T-helper 9 cell (primary cell): ENCODE measurements around the gene NR5A2.

ENCODE experiments used
- DNase-seq: peaks from one replicate; pipeline ENCODE4 v3.0.0-alpha.2; 2020
- total RNA-seq, 2 donors: gene quantifications; one replicate each; lab custom pipeline; 2026; lab: John Stamatoyannopoulos, UW

The NR5A2 gene
- 0 reads per million in 2 donors for total RNA-seq

DNA sequence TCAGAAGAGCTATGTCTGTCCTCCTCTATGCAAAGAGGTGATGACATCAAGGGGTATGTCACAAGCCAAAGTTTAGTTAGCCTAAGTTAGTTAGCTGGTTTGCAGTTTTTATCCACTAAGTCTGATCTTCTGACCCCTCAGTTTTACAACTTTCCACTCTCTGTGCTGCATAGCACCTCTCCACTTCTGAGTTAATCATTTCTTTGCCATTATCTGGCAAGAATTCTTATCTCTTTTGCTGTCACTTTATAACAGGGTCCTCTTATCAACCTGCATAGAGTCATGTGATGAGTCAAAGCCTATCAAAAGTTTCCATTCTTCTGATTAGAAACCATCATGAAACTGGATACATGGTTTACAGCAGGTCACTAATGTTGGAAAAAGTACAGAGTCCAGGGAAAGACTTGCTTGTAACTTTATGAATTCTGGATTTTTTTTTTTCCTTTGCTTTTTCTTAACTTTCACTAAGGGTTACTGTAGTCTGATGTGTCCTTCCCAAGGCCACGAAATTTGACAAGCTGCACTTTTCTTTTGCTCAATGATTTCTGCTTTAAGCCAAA lies at the start of gene NR5A2:
TSS of gene NR5A2 (plus strand) at position 447 of the 560 bp plus-strand sequence. CDS start 138 bp downstream, outside the sequence.
- no peak for DNase-seq

GRCh38 chr1:199978408-199978940 lies 49.0 kb upstream of the NR5A2 start:
- DNase-seq, result no peak

- no peak for DNase-seq
These were observed 48.4 kb upstream of the NR5A2 start for GRCh38 chr1:199979071-199979470.

GRCh38 chr1:199981584-199981983 lies 45.9 kb upstream of the NR5A2 start:
- no peak for DNase-seq

DNA sequence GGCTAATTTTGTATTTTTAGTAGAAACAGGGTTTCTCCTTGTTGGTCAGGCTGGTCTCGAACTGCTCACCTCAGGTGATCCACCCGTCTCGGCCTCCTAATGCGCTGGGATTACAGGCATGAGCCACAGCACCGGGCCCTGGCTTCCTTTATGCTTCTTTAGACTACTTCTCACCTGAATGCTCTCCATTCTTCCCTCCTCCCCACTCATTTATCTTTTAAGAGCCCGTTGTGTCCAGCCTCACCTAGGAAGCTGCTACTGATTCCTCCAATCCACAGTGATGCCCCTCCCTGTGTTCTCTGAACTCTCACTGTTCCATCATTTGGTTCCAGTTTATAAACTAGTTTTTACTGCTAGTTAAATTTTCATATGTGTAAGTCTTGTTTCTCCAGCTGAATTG lies 44.9 kb upstream of the NR5A2 start:
- DNase-seq, result no peak

GRCh38 chr1:199983531-199983930 lies 44.0 kb upstream of the NR5A2 start:
- no peak for DNase-seq

- no peak for DNase-seq
These were observed 32.3 kb upstream of the NR5A2 start for GRCh38 chr1:199995096-199995685.

DNA sequence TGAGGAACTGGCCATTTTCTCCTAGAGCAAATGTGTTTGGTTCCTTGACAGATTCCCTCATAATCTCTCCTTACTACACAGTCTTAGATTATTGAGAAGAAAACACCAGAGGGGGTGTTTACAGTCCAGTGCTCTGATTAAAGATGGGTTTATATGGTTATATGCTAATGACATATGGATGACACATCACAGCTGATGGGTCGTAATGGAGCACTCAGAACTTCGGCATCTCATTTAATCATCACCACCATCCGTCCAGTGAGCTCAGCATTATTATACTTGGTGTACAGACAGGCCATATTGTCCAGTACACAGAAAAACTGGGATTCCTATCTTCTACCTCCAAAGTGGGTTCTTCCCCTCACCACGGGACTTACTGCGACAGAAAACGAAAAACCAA lies 22.3 kb upstream of the NR5A2 start:
- no peak for DNase-seq

DNA sequence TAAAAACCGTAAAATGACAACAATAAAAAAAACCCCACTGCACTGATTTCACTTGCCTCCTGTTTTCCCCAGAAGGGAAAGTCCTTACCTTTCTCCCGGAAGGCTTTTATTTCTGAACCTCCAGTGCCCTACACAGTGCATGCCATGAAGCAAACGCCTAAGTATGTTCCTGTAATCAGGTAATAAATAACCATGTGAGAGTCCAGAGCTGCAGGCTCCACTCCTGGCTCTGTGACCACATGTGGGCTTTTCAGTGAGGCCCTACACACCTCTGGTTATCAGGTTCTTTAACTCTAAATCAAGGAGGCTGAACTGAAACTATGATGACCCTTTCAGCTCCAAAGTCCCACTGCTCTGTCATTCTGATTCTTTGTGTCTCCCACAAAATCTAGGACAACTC lies 20.8 kb upstream of the NR5A2 start:
- no peak for DNase-seq

- DNase-seq, result no peak
These were observed 11.7 kb upstream of the NR5A2 start for GRCh38 chr1:200015811-200016210.

- no peak for DNase-seq
These were observed 5.8 kb upstream of the NR5A2 start for GRCh38 chr1:200021577-200022238.

DNA sequence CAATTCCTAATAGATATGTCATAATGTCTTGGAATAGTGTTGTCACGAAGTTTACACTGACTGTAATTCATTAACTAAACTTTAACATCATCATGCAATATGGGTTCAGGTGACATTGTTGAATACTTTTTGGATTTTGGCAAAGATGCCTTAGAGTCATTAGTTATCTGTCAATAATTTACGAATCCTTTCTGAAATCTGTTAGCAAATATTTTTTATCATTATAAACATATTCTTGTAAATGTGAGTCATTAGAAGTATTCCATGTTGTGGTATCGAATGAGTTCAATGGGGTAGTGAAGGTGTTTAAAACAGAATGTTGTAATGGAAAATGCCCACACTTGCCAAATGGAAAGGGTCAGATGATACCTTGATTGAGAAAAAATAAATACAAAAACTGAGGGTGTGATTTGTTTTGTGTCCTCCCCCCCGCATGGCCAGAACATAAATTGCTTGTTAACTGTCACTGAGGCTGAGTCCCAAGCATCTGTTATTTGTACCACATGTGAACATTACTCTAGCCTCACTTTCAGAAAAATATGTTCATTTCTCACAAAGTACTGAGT lies 5.2 kb upstream of the NR5A2 start:
- DNase-seq, result no peak

DNA sequence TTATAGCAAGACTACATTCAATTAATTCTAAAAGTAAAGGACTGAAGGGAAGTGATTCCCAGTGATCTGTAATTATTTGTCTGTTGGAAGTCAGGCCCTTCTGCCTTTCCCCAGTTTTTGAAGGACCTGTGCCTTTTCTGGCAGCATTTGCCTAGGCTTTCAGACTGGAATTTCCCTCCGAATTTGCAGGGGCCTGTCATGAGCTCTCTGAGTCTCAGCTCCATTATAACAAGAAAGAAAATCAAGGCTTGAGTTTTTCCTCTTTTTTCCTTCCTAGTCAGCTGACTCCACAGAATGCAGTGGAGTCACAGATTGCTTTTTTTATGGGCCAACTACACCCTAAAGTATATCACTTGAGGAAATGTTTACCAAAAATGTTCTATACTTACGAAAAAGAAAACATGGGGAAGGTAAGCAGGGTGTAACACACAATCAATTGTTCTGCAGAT lies 1.1 kb downstream of the NR5A2 start:
- DNase-seq, result no peak

GRCh38 chr1:200029035-200029821 lies 1.7 kb downstream of the NR5A2 start:
- DNase-seq, result no peak

GRCh38 chr1:200029822-200030152 lies 2.3 kb downstream of the NR5A2 start:
- DNase-seq, result no peak

- DNase-seq, result no peak
These were observed 3.3 kb downstream of the NR5A2 start for GRCh38 chr1:200030791-200031190.

DNA sequence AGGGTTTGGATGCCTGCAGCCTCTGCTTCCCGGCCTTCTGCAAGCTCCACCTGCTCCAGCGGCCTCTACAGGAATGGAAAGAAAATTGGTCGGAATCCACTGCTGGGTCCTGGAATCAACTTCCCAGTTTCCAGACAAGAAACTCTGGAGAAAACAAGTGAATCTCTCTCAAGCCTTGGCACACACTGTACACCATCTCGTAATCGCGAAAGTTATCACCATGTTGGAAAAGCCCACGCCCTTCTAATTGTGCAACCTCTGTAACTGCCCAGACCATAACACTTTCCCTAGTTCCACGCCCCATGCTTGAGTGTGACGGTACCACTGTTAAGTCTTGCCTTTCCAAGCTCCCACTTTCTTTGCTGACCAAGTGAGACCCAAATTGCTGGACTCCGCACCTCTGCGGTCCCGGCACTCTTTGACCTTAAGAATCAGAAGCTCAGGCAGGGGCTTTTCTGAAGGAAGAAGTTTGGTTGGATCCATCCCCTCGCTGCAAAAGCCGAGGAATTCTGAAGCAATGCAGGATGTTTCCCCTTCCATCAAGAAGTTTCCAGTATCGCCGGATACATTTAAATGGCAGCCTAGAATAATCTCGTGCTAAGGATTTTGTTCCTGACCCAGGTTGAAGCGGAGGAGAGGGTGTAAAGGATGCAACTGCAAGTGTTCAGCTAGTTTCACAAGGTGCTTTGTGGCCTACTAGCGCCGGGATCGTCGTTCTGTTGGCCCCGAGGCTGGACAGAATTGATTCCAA lies 6.2 kb downstream of the NR5A2 start:
- no peak for DNase-seq

GRCh38 chr1:200034262-200034557 lies 6.7 kb downstream of the NR5A2 start:
- DNase-seq, result no peak

DNA sequence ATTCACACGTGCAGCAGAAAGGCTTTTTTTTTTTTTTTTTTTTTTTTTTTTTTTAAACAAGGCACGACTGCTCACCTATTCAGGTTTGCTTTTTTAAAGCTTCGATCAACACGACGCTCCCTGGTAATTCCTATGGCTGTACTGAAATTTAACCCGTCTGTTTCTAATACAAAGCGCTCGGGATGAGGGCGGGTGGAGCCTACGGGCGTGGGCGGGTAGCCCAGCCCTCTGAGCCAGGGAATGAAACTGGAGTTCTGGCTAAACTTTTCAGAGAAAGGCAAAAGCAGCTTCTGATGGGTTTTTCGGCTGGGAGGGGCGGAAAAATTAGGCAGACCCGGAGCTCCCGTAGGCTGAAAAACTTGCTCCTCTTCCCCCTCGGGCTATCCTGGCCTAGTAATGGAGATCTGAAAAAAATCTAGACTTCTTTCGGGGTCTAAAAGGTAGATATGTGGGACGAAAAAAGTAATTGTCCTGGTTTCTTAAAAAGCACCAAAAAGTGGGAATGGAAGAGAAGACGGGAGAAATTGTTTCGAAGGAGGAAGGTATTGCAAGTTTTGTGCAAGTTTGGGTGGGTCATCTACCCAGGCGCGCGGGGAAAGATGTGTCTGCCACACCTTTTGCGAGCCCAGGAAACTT lies 7.4 kb downstream of the NR5A2 start:
- no peak for DNase-seq

GRCh38 chr1:200035397-200035955 lies 8.0 kb downstream of the NR5A2 start:
- no peak for DNase-seq

DNA sequence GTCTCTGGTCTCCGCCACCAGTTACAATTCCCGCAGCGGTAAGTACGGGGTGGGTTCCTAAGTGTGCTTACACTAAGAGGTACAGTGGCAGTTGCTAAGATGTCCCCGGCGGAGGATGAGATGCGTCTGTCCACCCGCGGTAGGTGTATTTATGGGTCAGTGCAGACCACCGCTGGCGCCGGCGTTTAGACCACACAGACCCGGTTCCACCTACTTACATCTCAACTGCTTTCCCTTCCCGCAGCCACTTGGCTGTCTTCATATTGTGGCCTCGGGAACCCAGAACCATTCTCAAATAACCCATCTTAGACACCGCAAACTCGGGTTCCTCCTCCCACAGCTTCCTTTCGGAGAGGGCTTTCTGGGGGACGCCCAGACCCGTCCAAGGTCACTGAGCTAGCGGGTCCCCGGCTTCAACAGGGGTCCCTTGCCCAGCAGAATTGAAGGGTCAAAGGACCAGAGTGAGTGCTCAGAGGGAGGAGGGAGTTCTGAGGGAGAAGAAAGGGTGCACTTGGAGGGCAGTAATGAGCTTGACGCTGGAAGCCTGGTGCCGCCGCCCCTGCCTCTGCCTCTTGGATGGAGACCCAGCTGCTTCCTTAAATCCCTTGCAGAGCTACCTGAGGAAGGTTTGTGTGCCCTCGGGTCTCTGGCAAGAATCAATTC lies 8.6 kb downstream of the NR5A2 start:
- DNase-seq, result no peak
